ENCODE data around the gene OPALIN.

Gene OPALIN

GRCh38 chr10:96371356-96371755, 12.6 kb upstream of the OPALIN start:
- H3K4me3 ChIP-seq (ENCODE audit: low read length), result no peak overlapping the region
- no peaks in the 10 kb centered on the region for H3K9me3 ChIP-seq (ENCODE audit: insufficient read depth, low read depth, low read length)
- H3K4me1 ChIP-seq (ENCODE audit: insufficient read depth, low read length), result no peaks in the 10 kb centered on the region; the same call in 1 of the 2 replicates
- H3K9ac ChIP-seq (ENCODE audit: low read depth, low read length), result no peak overlapping the region
- H3K27me3 ChIP-seq (ENCODE audit: insufficient read depth, low read length), result peaks cover 18% of the 10 kb centered on the region
- H3K36me3 ChIP-seq (ENCODE audit: insufficient read depth, low read depth, low read length), result no peaks in the 10 kb centered on the region
- no peak overlapping the region for H3K27ac ChIP-seq (ENCODE audit: low read length)

- no peaks in the 10 kb centered on the region for H3K9me3 ChIP-seq (ENCODE audit: insufficient read depth, low read depth, low read length)
- H3K36me3 ChIP-seq (ENCODE audit: insufficient read depth, low read depth, low read length), result no peaks in the 10 kb centered on the region
- no peaks in the 10 kb centered on the region; the same call in 1 of the 2 replicates for H3K4me1 ChIP-seq (ENCODE audit: insufficient read depth, low read length)
- H3K27ac ChIP-seq (ENCODE audit: low read length), result no peak overlapping the region
- peaks cover 18% of the 10 kb centered on the region for H3K27me3 ChIP-seq (ENCODE audit: insufficient read depth, low read length)
- no peak overlapping the region for H3K4me3 ChIP-seq (ENCODE audit: low read length)
- no peak overlapping the region for H3K9ac ChIP-seq (ENCODE audit: low read depth, low read length)
Observed at GRCh38 chr10:96370584-96371157, 11.9 kb upstream of the OPALIN start.

GRCh38 chr10:96369890-96370583, 11.2 kb upstream of the OPALIN start:
- no peaks in the 10 kb centered on the region for H3K9me3 ChIP-seq (ENCODE audit: insufficient read depth, low read depth, low read length)
- no peak overlapping the region for H3K4me3 ChIP-seq (ENCODE audit: low read length)
- H3K36me3 ChIP-seq (ENCODE audit: insufficient read depth, low read depth, low read length), result no peaks in the 10 kb centered on the region
- no peak overlapping the region for H3K9ac ChIP-seq (ENCODE audit: low read depth, low read length)
- peaks cover 16% of the 10 kb centered on the region for H3K27me3 ChIP-seq (ENCODE audit: insufficient read depth, low read length)
- H3K27ac ChIP-seq (ENCODE audit: low read length), result no peak overlapping the region
- no peaks in the 10 kb centered on the region; the same call in 1 of the 2 replicates for H3K4me1 ChIP-seq (ENCODE audit: insufficient read depth, low read length)

GRCh38 chr10:96368971-96369370, 10.2 kb upstream of the OPALIN start:
- Histone ChIP-seq H3K4me1 (ENCODE audit: insufficient read depth, low read length) (no peaks in the 10 kb centered on the region), H3K9ac (ENCODE audit: low read depth, low read length) (no peak overlapping the region)

GRCh38 chr10:96367470-96367869, 8.7 kb upstream of the OPALIN start:
- Histone ChIP-seq H3K4me3 (ENCODE audit: low read length) (no peak overlapping the region), H3K36me3 (ENCODE audit: insufficient read depth, low read depth, low read length) (no peaks in the 10 kb centered on the region), H3K9ac (ENCODE audit: low read depth, low read length) (no peak overlapping the region), H3K27ac (ENCODE audit: low read length) (no peak overlapping the region), H3K9me3 (ENCODE audit: insufficient read depth, low read depth, low read length) (no peaks in the 10 kb centered on the region), H3K27me3 (ENCODE audit: insufficient read depth, low read length) (no peaks in the 10 kb centered on the region), H3K4me1 (ENCODE audit: insufficient read depth, low read length) (no peaks in the 10 kb centered on the region)

More at GRCh38 chr10:96368971-96369370, 10.2 kb upstream of the OPALIN start:
- Histone ChIP-seq H3K9me3 (ENCODE audit: insufficient read depth, low read depth, low read length) (no peaks in the 10 kb centered on the region), H3K4me3 (ENCODE audit: low read length) (no peak overlapping the region), H3K27ac (ENCODE audit: low read length) (no peak overlapping the region), H3K36me3 (ENCODE audit: insufficient read depth, low read depth, low read length) (no peaks in the 10 kb centered on the region), H3K27me3 (ENCODE audit: insufficient read depth, low read length) (peaks cover 6% of the 10 kb centered on the region)

- no peaks in the 10 kb centered on the region for H3K4me1 ChIP-seq (ENCODE audit: insufficient read depth, low read length)
Observed at GRCh38 chr10:96366508-96366907, 7.7 kb upstream of the OPALIN start.

GRCh38 chr10:96365571-96365970, 6.8 kb upstream of the OPALIN start:
- Histone ChIP-seq H3K4me3 (ENCODE audit: low read length) (no peak overlapping the region), H3K27ac (ENCODE audit: low read length) (no peak overlapping the region), H3K27me3 (ENCODE audit: insufficient read depth, low read length) (no peaks in the 10 kb centered on the region), H3K9ac (ENCODE audit: low read depth, low read length) (no peak overlapping the region), H3K9me3 (ENCODE audit: insufficient read depth, low read depth, low read length) (no peaks in the 10 kb centered on the region), H3K36me3 (ENCODE audit: insufficient read depth, low read depth, low read length) (no peaks in the 10 kb centered on the region), H3K4me1 (ENCODE audit: insufficient read depth, low read length) (no peaks in the 10 kb centered on the region)

More at GRCh38 chr10:96366508-96366907, 7.7 kb upstream of the OPALIN start:
- Histone ChIP-seq H3K36me3 (ENCODE audit: insufficient read depth, low read depth, low read length) (no peaks in the 10 kb centered on the region), H3K4me3 (ENCODE audit: low read length) (no peak overlapping the region), H3K27me3 (ENCODE audit: insufficient read depth, low read length) (no peaks in the 10 kb centered on the region), H3K27ac (ENCODE audit: low read length) (no peak overlapping the region), H3K9ac (ENCODE audit: low read depth, low read length) (no peak overlapping the region), H3K9me3 (ENCODE audit: insufficient read depth, low read depth, low read length) (no peaks in the 10 kb centered on the region)

GRCh38 chr10:96360766-96361165, 2.0 kb upstream of the OPALIN start:
- Histone ChIP-seq H3K4me3 (ENCODE audit: low read length) (no peak overlapping the region), H3K9me3 (ENCODE audit: insufficient read depth, low read depth, low read length) (no peaks in the 10 kb centered on the region), H3K27me3 (ENCODE audit: insufficient read depth, low read length) (no peaks in the 10 kb centered on the region), H3K27ac (ENCODE audit: low read length) (no peak overlapping the region), H3K9ac (ENCODE audit: low read depth, low read length) (no peak overlapping the region), H3K36me3 (ENCODE audit: insufficient read depth, low read depth, low read length) (no peaks in the 10 kb centered on the region), H3K4me1 (ENCODE audit: insufficient read depth, low read length) (no peaks in the 10 kb centered on the region)

- Histone ChIP-seq H3K27ac (ENCODE audit: low read length) (no peak overlapping the region), H3K36me3 (ENCODE audit: insufficient read depth, low read depth, low read length) (no peaks in the 10 kb centered on the region), H3K9ac (ENCODE audit: low read depth, low read length) (no peak overlapping the region), H3K27me3 (ENCODE audit: insufficient read depth, low read length) (no peaks in the 10 kb centered on the region), H3K9me3 (ENCODE audit: insufficient read depth, low read depth, low read length) (no peaks in the 10 kb centered on the region), H3K4me3 (ENCODE audit: low read length) (no peak overlapping the region), H3K4me1 (ENCODE audit: insufficient read depth, low read length) (no peaks in the 10 kb centered on the region)
Observed at GRCh38 chr10:96360331-96360730, 1.5 kb upstream of the OPALIN start.

GRCh38 chr10:96359616-96360015, 814 bp upstream of the OPALIN start:
- H3K4me1 ChIP-seq (ENCODE audit: insufficient read depth, low read length), result no peaks in the 10 kb centered on the region
- no peak overlapping the region for H3K4me3 ChIP-seq (ENCODE audit: low read length)
- no peaks in the 10 kb centered on the region for H3K27me3 ChIP-seq (ENCODE audit: insufficient read depth, low read length)
- H3K9me3 ChIP-seq (ENCODE audit: insufficient read depth, low read depth, low read length), result no peaks in the 10 kb centered on the region
- no peaks in the 10 kb centered on the region for H3K36me3 ChIP-seq (ENCODE audit: insufficient read depth, low read depth, low read length)
- H3K9ac ChIP-seq (ENCODE audit: low read depth, low read length), result no peak overlapping the region
- no peak overlapping the region for H3K27ac ChIP-seq (ENCODE audit: low read length)

GRCh38 chr10:96357038-96357620, 1.7 kb downstream of the OPALIN start:
- H3K27me3 ChIP-seq (ENCODE audit: insufficient read depth, low read length), result no peaks in the 10 kb centered on the region
- H3K9ac ChIP-seq (ENCODE audit: low read depth, low read length), result no peak overlapping the region
- H3K4me1 ChIP-seq (ENCODE audit: insufficient read depth, low read length), result no peaks in the 10 kb centered on the region
- no peak overlapping the region for H3K27ac ChIP-seq (ENCODE audit: low read length)
- no peak overlapping the region for H3K4me3 ChIP-seq (ENCODE audit: low read length)
- H3K9me3 ChIP-seq (ENCODE audit: insufficient read depth, low read depth, low read length), result no peaks in the 10 kb centered on the region
- H3K36me3 ChIP-seq (ENCODE audit: insufficient read depth, low read depth, low read length), result no peaks in the 10 kb centered on the region

- H3K9ac ChIP-seq (ENCODE audit: low read depth, low read length), result no peak overlapping the region
- H3K27ac ChIP-seq (ENCODE audit: low read length), result no peak overlapping the region
- H3K4me1 ChIP-seq (ENCODE audit: insufficient read depth, low read length), result 0 out of 2 replicates have a peak, but pooled peaks cover 3% of the 10 kb centered on the region
- H3K27me3 ChIP-seq (ENCODE audit: insufficient read depth, low read length), result no peaks in the 10 kb centered on the region
- H3K4me3 ChIP-seq (ENCODE audit: low read length), result no peak overlapping the region
- H3K9me3 ChIP-seq (ENCODE audit: insufficient read depth, low read depth, low read length), result no peaks in the 10 kb centered on the region
- H3K36me3 ChIP-seq (ENCODE audit: insufficient read depth, low read depth, low read length), result no peaks in the 10 kb centered on the region
Observed at GRCh38 chr10:96352582-96352981, 6.2 kb downstream of the OPALIN start.
